ENCODE results near the gene MIDN.

Gene MIDN

DNA sequence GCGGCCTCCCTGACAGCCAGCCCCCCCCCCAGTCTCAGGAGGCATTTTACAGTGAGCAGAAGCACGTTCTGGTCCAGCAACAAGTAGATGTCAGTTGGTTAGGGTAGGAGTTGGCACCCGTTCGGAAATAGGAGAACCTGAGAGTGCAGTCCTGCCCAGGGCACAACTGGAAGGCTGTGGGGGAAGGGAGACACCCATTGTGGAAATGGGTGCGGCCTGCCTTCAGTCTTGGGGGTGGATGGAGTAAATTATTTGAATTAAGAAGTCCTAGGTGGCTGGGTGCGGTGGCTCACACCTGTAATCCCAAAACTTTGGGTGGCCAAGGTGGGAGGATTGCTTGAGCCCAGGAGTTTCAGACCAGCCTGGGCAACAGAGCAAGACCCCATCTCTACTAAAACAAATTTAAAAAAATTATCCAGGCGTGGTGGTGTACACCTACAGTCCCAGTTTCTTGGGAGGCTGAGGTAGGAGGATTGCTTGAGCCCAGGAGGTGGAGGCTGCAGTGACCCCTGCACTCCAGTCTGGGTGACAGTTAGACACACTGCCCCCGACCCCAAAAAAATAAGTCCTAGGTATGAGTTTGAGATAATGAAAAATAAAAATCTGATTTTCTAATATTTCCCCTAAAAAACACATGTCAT lies 21.9 kb downstream of the MIDN start:
- DNase-seq (ENCODE audit: low spot score) = no peak

DNA sequence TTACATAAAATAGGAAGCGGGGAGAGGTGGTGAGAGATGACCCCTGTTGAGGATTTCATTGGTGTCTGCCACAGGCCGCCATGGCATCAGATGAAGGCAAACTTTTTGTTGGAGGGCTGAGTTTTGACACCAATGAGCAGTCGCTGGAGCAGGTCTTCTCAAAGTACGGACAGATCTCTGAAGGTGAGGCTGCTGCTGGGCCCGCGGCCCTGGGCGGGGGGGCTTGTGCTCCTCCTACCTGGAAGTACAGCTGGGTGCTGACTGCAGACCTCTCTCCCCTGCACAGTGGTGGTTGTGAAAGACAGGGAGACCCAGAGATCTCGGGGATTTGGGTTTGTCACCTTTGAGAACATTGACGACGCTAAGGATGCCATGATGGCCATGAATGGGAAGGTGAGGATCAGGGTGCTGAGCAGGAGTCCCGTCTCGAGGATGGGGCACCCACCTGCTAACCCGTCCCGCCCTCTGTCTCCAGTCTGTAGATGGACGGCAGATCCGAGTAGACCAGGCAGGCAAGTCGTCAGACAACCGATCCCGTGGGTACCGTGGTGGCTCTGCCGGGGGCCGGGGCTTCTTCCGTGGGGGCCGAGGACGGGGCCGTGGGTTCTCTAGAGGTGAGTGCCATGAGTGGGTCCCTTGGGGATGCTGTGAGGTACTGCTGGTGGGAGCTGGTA lies 22.6 kb downstream of the MIDN start:
- no peak for DNase-seq (ENCODE audit: low spot score)

DNA sequence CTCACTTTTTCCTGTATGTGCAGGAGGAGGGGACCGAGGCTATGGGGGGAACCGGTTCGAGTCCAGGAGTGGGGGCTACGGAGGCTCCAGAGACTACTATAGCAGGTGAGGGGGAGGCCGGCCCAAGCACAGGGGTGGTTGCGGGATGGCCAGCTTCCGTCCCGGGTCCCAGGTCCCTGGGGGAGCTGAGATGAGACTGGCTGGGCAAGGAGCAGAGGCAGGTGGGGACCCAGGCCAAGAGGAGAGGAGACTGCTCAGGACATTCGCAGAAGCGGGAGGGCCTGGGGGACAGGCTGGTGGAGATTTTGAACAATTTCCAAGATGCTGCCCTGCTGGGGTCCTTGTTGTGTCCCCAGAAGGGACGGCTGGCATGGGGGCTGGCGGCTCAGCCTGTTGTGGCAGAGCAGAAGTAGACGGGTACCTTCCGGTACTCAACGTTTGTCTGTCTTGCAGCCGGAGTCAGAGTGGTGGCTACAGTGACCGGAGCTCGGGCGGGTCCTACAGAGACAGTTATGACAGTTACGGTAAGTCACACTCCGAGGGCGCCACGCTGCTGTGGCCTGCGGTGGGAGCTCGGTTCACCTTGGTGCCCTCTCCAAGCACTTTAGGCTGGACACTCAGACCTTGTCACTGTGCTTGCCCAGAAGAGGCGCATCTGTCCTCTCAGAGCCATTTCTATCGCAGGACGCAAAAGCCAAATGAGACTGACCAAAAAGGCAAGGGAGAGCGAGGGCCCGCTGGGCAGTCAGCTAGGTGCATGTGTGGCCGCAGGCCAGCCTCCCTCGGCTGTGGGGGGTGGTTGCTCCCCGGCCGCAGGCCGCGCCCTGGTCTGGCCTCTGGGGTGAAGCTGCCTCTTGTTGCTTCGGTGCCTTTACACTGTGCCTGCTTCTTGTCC lies 23.4 kb downstream of the MIDN start:
- DNase-seq (ENCODE audit: low spot score) = no peak

DNA sequence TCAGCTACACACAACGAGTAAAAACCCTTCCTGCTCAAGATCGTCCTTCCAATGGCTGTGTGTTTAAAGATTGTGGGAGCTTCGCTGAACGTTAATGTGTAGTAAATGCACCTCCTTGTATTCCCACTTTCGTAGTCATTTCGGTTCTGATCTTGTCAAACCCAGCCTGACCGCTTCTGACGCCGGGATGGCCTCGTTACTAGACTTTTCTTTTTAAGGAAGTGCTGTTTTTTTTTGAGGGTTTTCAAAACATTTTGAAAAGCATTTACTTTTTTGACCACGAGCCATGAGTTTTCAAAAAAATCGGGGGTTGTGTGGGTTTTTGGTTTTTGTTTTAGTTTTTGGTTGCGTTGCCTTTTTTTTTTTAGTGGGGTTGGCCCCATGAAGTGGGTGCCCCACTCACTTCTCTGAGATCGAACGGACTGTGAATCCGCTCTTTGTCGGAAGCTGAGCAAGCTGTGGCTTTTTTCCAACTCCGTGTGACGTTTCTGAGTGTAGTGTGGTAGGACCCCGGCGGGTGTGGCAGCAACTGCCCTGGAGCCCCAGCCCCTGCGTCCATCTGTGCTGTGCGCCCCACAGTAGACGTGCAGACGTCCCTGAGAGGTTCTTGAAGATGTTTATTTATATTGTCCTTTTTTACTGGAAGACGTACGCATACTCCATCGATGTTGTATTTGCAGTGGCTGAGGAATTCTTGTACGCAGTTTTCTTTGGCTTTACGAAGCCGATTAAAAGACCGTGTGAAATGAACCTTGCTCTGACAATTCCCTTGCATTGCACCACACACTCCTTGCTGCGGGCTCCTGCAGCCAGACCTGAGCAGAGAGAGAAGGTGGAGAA lies 24.3 kb downstream of the MIDN start:
- DNase-seq (ENCODE audit: low spot score) = no peak

DNA sequence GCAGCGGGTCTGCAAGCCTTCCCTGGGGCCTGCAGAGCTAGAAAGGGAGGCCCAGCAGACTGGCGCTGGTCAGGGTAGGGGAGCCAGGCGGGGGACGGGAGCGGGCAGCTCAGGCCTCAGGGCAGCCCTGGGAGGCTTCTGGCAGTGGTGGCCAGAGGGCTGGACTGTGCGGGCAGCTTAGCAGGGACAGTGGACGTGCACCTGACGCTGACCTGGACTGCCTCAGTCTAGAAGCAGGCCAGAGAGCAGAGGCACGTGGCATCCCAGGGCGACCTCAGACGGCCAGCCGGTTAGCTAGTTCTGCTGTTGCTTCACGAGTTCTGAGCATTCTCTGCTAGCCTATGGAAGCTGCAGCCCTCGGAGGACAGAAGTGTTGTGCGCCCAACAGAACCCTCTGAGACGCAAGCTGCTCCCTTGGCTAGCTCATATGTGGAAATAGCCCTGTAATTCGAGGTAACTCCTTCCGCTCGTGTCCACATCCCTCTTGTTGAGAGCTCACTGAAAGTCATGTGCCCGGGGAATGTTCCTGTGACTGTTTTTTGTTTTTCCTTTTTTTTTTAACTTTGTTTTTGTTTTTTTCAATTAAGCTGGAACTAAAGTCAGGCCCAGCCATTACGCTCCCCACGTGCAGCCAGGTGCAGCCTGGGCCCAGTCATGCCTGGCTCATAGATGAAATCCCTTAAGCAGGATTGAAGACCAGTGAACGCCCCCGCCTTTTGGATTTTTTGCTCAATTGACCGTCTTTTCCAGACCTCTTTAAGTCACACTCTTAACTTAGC lies 25.1 kb downstream of the MIDN start:
- DNase-seq (ENCODE audit: low spot score) = no peak

DNA sequence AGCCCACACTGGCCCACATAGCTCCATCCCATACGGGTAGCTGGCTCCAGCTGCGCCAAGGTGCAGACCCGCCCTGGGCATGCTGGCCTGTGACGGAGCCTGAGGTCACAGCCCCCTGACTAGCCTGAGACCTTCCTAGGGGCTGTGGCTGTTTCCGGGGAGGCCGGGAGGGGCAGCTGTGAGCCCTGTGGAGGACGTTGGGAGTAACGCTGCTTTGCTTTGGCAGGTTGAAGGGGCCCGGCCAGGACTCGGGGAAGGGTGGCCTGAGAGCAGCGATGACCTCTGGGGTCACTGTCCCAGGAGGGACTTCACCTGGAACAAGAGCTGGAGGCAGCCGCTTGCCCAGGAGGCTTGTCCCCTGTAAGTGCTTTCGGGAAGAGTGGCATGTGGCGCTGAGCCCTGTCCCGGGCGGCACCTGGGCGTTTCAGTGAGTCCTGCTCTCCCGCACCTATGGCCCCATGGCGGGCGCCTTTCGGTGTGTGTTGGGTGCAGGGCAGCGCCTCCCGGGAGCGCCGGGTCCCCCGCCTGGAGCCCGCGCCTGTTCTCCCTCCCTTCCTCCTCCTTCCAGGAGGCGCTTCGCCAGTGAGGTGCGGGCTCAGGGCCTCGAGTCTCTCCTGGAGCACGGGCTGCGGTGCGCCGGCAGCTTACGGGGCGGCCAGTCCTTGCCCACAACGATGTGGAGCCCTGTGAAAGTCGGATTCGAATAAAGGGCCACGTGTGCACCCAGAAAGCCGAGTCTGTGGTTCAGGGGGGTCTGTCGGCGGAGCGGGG lies 25.9 kb downstream of the MIDN start:
- DNase-seq (ENCODE audit: low spot score) = no peak

DNA sequence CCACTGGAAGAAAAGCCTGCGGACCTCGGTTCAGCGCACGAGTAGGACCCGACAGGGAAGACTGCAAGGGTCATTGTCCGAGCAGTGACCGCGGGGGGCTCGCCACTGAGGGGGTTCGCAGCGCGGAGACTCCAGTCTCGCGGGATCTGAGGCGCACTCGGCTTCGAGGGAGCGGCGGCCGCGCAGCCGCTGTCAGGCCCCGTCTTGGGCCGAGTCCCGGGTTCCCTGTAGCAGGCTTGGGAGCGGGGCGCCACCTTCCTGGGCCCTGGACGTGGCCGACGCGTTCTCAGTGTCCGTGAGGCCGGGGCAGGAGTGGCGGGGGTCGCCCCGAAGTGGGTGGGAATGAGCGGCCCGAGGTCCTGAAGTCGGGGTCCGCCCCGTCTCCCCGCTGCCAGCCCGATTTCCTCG lies 26.5 kb downstream of the MIDN start:
- no peak for DNase-seq (ENCODE audit: low spot score)

DNA sequence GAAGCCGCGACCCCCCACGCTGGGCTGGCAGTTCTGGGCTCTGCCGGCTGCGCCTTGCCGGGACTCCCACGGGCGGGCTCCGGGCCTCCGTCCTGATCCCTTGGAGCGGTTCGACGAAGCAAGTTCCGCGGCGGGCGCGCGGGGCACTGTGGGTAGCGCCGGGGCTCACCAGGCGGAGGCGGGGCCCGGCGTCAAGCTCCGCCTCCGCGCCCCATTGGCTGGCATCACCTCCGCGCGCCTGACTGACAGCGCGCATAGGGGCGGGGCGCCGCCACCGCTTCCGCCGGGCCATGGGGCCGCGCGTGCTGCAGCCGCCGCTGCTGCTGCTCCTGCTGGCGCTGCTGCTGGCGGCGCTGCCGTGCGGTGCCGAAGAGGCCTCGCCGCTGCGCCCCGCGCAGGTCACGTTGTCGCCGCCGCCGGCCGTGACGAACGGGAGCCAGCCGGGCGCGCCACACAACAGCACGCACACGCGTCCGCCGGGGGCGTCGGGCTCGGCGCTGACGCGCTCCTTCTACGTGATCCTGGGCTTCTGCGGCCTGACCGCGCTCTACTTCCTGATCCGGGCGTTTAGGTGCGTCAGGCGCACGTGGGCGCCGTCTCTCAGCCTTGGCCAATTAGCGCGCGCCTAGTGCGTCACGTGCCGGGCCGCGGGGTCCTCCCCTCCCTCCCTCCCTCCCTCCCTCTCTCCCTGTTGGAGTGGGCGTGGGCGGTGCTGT lies 27.0 kb downstream of the MIDN start, which contains the start of gene FAM174C:
Gene FAM174C (plus strand): TSS at position 271 of the 716 bp plus-strand sequence. CDS start 20 bp downstream, at position 291.
- DNase-seq (ENCODE audit: low spot score) = peak; percentile 97

DNA sequence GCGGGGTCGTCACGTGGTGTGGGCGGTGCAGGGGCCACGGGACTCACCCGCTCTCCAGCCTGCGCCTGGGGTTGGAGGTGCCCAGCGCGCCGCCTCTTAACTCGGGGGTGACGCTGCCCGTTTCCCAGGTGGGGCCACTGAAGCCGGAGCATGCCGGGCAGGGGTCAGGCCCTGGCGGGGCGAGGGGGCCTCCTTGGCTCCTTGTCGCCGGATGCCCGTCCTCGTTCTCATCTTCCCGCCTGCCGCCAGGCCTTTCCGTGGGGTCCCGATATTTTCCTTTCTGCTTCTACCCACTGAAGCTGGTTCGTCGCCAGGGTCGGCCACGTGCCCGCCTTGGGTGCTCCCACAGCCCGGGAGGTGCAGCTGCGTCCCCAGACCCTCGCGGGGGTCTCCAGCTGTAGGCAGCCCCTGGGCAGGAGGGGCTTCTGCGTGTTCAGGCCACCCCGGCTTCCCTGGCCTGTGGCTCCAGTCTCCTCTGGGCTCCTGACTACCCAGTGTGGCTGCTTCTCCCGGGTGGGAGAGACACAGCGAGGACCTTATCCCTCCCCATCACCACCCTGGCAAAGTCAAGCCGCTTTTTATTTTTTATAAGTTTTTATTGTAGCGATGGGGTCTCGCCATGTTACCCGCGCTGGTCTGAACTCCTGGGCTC lies 27.7 kb downstream of the MIDN start:
- DNase-seq (ENCODE audit: low spot score) = no peak

DNA sequence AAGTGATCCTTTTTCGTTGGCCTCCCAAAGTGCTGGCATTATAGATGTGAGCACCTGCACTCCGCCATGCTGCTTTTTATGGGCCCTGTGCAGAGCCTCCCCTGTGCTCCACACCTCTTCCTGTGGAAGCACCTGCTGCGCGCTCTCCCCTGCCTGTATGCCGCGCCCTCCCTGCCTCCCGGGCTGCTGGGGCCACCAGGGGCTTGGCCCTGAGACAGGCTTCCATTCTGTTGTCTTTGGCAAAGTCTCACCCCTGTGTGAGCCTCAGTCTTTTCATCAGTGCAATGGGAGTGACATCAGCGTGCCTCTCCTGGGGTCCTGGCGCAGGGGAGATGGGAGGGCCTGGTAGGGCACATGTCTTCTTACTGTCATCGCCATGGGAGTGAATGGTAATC lies 28.2 kb downstream of the MIDN start:
- peak; percentile 32 for DNase-seq (ENCODE audit: low spot score)

DNA sequence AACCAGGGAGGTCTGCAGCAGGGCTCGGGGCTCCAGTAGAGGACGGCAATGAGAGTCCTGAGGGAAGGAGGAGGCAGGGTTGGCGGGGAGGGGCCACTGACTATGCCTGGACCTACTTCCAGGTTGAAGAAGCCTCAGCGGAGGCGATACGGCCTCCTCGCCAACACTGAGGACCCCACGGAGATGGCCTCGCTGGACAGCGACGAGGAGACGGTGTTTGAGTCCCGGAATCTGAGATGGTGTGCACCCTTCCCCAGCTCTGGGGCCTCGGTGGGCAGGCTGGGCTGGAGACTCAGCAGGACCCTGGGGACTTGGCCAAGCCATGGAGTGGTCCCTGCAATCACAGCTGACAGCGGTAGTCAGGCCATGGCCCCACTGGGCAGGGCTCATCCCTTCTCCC lies 28.7 kb downstream of the MIDN start:
- no peak for DNase-seq (ENCODE audit: low spot score)

DNA sequence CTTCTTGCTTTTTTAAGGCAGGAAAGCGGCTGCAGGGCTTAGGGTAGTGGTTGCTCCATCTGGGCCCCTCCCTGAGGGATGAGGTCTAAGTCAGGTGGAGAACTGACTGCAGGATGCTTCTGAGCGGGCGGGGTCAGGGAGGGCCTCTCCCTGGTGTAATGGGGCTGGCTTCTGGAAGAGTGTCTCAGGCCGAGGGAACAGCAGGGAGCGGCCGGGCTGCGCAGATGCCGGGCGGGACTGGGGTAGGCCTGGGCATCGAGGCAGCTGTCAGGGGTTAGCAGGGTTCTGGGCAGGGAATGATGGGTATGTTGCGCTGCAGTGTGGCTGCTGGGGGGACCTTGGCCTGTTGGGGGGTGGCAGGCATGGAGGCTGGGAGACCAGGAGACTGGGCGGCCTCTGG lies 29.7 kb downstream of the MIDN start:
- no peak for DNase-seq (ENCODE audit: low spot score)

DNA sequence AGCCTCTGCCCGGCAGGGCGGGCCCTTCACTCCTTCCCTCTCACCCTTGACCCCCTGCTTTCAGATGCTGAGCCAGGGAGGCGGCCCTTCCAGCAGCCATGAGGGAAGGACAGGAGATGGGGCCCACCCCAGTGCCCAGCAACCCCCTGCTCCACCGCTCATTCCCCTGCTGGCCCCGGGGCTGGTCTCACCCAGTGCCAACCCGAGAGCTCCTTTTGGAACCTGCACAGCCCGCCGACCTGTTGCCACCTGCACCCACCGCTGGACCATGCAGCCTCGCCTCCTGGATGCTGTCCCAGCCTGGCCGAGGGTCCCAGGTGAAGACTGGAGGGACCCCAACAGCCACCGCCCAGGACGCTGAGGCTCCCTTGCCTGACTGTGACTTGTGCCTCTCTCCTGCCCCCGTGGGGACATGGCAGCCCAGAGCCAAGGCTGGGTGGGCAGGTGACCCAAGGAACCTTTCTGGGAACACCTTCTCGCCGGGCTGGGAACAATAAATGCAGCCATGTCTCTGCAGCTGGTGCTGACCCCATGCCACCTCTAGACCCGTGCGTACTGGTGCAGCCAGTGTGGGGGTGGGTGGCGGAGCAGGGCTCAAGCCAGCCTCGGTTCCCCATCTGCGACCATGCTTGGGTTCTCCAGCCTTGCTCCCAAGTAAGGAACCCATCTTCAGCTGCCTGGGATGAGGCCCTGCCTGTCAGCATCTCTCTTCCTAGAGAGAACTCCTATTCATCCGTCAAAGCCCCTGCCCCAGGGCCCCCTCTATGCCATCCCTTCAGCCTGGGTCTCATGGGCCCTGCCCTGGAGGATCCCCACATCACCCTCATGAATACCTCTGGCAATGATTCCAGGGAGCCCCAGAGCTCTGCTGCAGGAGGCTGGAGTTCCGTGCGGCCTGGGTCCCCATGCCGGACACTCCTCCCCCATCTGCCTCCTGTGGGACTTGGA lies 30.6 kb downstream of the MIDN start:
- no peak for DNase-seq (ENCODE audit: low spot score)

DNA sequence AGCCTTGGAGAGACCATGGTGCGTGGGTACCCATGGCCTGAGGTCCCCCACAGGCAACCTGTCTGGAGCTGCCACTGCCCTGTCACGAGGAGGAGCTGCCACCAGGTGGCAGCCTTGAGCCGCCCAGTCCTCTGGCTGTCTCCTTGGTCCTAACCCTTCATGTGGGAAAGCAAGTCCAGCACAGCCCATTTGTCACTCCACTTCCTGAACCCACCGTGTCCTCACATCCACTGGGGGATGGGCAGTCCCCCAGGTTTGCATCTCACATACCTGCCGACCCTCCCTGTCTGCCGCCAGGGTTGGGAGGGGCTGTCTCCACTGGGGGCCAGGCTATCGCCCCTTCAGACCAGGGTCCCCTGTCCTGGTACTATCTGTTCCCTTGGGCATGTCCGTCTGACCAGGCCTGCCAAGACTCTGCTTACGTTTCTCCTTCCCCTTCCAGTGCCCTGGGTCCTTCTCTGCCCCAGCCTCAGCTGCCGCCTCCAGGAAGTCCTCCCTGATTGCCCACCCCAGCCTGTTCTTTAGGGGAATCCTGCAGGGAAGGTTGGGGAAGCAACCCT lies 31.5 kb downstream of the MIDN start:
- peak; percentile 77 for DNase-seq (ENCODE audit: low spot score)

DNA sequence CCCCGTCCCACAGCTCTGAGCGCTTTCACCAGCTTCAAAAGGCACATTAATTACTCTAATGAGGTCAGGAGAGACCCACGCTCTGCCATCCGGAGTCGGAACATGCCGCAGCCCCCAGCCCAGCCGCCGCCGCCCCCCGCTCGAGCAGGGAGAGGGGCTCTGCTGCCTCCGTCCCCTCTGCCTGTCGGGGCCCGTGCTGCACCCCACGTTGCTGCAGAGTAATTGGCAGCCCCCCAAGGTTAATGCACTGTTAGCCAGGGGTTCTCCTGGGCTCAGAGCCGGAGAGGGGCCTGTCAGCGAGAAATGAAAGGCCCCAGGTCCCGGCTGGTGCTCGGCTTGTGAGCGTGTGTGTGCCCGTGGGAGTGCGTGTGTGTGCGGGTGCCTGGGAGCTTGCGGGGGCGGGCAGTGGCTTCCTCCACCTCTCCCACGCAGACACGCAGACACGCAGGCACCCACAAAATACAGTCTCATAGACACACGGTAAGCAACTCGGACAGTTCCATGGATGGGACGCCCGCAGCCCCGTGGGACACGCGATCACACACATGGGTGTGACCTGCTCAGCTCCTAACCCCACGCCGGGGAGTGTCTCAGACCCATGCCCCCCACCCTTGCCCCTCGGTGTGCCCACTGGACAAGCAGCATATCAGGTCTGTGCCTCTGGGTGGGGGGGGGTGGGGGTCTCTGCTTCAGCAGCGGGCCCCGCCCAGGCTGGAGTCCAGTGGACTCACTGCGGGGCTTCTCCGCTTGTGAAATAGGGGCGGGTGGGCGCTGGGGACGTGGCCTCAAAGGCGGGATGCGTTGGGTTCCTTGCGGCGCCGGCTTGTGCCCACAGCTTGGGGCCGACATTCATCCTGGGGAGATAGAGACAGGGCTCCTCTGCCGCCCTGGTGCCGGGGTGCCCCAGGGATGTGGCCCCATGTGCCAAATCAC lies 32.5 kb downstream of the MIDN start:
- no peak for DNase-seq (ENCODE audit: low spot score)

DNA sequence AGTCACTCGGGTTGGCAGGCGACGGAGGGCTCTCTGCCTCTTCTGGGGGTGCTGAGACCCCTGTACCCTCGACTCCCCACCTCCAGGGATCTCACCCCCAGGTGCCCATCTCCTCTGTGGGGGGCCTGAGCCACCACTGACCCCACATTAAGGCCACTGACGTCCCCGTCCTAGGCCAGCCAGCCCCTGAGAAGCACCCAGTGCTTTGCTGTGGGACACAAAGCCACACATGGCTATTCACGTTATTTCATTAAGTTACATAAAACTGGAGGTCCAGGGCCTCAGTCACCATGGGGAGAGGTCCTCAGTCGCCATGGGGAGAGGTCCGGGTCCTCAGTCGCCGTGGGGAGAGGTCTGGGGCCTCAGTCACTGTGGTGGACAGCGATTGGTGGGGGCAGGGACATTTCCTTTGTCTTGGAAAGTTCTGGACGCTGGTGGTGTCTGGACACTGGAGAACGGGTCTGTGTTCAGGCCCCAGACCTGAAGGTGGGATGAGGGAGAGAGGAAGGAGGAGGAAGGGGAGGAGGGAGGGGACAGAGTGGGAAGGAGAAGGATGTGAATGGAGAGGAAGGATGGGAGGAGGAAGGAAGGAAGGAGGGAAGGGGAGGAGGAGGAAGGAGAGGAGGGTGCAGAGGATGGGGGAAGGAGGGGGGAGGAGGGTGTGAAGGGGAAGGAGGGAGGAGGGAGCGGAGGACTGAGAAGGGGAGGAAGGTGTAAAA lies 33.3 kb downstream of the MIDN start:
- no peak for DNase-seq (ENCODE audit: low spot score)

All from CD4-positive, alpha-beta T cell treated with Interleukin-6 at 100 ng/mL for 8 hours (primary cell).